ENCODE data around the gene CBLL2.
"Not testable (repeated sequence)": the region's sequence is repeated elsewhere in the genome, so short reads cannot be mapped to it uniquely, and the experiment has no call there.

The CBLL2 gene

GRCh38 chrX:22289209-22289608 is 16.5 kb downstream of the CBLL2 start:
- not testable (repeated sequence) for H3K4me1 ChIP-seq (ENCODE audit: control insufficient read depth in 1 of 2, insufficient read depth in 2 of 2, low read length in 2 of 2); H3K4me3 ChIP-seq (ENCODE audit: low read depth in 1 of 2, low read length in 2 of 2); H3K9ac ChIP-seq (ENCODE audit: low read depth in 1 of 2, low read length in 2 of 2); H3K27me3 ChIP-seq (ENCODE audit: control insufficient read depth in 1 of 2, insufficient read depth in 2 of 2, low read length in 2 of 2); H3K27ac ChIP-seq (ENCODE audit: low read depth, low read length); H3K36me3 ChIP-seq (ENCODE audit: control insufficient read depth in 1 of 2, insufficient read depth in 2 of 2, low read length in 2 of 2); H3K9me3 ChIP-seq (ENCODE audit: control insufficient read depth in 1 of 2, low read length in 2 of 2)

GRCh38 chrX:22296871-22297270 is 24.2 kb downstream of the CBLL2 start:
- no peaks in the 10 kb centered on the region for H3K27me3 ChIP-seq (ENCODE audit: control insufficient read depth in 1 of 2, insufficient read depth in 2 of 2, low read length in 2 of 2)
- H3K27ac ChIP-seq (ENCODE audit: low read depth, low read length): no peak overlapping the region
- no peak overlapping the region for H3K9ac ChIP-seq (ENCODE audit: low read depth in 1 of 2, low read length in 2 of 2)
- no peak overlapping the region for H3K4me3 ChIP-seq (ENCODE audit: low read depth in 1 of 2, low read length in 2 of 2)
- H3K4me1 ChIP-seq (ENCODE audit: control insufficient read depth in 1 of 2, insufficient read depth in 2 of 2, low read length in 2 of 2): no peaks in the 10 kb centered on the region
- no peaks in the 10 kb centered on the region for H3K36me3 ChIP-seq (ENCODE audit: control insufficient read depth in 1 of 2, insufficient read depth in 2 of 2, low read length in 2 of 2)
- H3K9me3 ChIP-seq (ENCODE audit: control insufficient read depth in 1 of 2, low read length in 2 of 2): no peaks in the 10 kb centered on the region

- Histone ChIP-seq H3K27me3 (ENCODE audit: control insufficient read depth in 1 of 2, insufficient read depth in 2 of 2, low read length in 2 of 2) (no peaks in the 10 kb centered on the region), H3K4me1 (ENCODE audit: control insufficient read depth in 1 of 2, insufficient read depth in 2 of 2, low read length in 2 of 2) (no peaks in the 10 kb centered on the region), H3K36me3 (ENCODE audit: control insufficient read depth in 1 of 2, insufficient read depth in 2 of 2, low read length in 2 of 2) (no peaks in the 10 kb centered on the region), H3K4me3 (ENCODE audit: low read depth in 1 of 2, low read length in 2 of 2) (no peak overlapping the region), H3K9me3 (ENCODE audit: control insufficient read depth in 1 of 2, low read length in 2 of 2) (no peaks in the 10 kb centered on the region), H3K27ac (ENCODE audit: low read depth, low read length) (no peak overlapping the region), H3K9ac (ENCODE audit: low read depth in 1 of 2, low read length in 2 of 2) (no peak overlapping the region)
These were observed 27.4 kb downstream of the CBLL2 start for GRCh38 chrX:22300130-22300529.

- no peaks in the 10 kb centered on the region for H3K9me3 ChIP-seq (ENCODE audit: control insufficient read depth in 1 of 2, low read length in 2 of 2)
- no peaks in the 10 kb centered on the region for H3K36me3 ChIP-seq (ENCODE audit: control insufficient read depth in 1 of 2, insufficient read depth in 2 of 2, low read length in 2 of 2)
- H3K9ac ChIP-seq (ENCODE audit: low read depth in 1 of 2, low read length in 2 of 2): no peak overlapping the region
- H3K27ac ChIP-seq (ENCODE audit: low read depth, low read length): no peak overlapping the region
- no peaks in the 10 kb centered on the region for H3K4me1 ChIP-seq (ENCODE audit: control insufficient read depth in 1 of 2, insufficient read depth in 2 of 2, low read length in 2 of 2)
- H3K4me3 ChIP-seq (ENCODE audit: low read depth in 1 of 2, low read length in 2 of 2): no peak overlapping the region
- no peaks in the 10 kb centered on the region for H3K27me3 ChIP-seq (ENCODE audit: control insufficient read depth in 1 of 2, insufficient read depth in 2 of 2, low read length in 2 of 2)
These were observed 38.1 kb downstream of the CBLL2 start for GRCh38 chrX:22310779-22311178.

- Histone ChIP-seq H3K27me3 (ENCODE audit: control insufficient read depth in 1 of 2, insufficient read depth in 2 of 2, low read length in 2 of 2) (no peaks in the 10 kb centered on the region), H3K4me3 (ENCODE audit: low read depth in 1 of 2, low read length in 2 of 2) (no peak overlapping the region), H3K36me3 (ENCODE audit: control insufficient read depth in 1 of 2, insufficient read depth in 2 of 2, low read length in 2 of 2) (no peaks in the 10 kb centered on the region), H3K9ac (ENCODE audit: low read depth in 1 of 2, low read length in 2 of 2) (no peak overlapping the region), H3K9me3 (ENCODE audit: control insufficient read depth in 1 of 2, low read length in 2 of 2) (no peaks in the 10 kb centered on the region), H3K4me1 (ENCODE audit: control insufficient read depth in 1 of 2, insufficient read depth in 2 of 2, low read length in 2 of 2) (no peaks in the 10 kb centered on the region), H3K27ac (ENCODE audit: low read depth, low read length) (no peak overlapping the region)
These were observed 41.1 kb downstream of the CBLL2 start for GRCh38 chrX:22313766-22314165.

GRCh38 chrX:22314211-22314610 is 41.5 kb downstream of the CBLL2 start:
- H3K4me3 ChIP-seq (ENCODE audit: low read depth in 1 of 2, low read length in 2 of 2): no peak overlapping the region
- no peaks in the 10 kb centered on the region for H3K4me1 ChIP-seq (ENCODE audit: control insufficient read depth in 1 of 2, insufficient read depth in 2 of 2, low read length in 2 of 2)
- H3K9me3 ChIP-seq (ENCODE audit: control insufficient read depth in 1 of 2, low read length in 2 of 2): no peaks in the 10 kb centered on the region
- H3K27me3 ChIP-seq (ENCODE audit: control insufficient read depth in 1 of 2, insufficient read depth in 2 of 2, low read length in 2 of 2): no peaks in the 10 kb centered on the region
- no peak overlapping the region for H3K27ac ChIP-seq (ENCODE audit: low read depth, low read length)
- no peak overlapping the region for H3K9ac ChIP-seq (ENCODE audit: low read depth in 1 of 2, low read length in 2 of 2)
- H3K36me3 ChIP-seq (ENCODE audit: control insufficient read depth in 1 of 2, insufficient read depth in 2 of 2, low read length in 2 of 2): no peaks in the 10 kb centered on the region

DNA sequence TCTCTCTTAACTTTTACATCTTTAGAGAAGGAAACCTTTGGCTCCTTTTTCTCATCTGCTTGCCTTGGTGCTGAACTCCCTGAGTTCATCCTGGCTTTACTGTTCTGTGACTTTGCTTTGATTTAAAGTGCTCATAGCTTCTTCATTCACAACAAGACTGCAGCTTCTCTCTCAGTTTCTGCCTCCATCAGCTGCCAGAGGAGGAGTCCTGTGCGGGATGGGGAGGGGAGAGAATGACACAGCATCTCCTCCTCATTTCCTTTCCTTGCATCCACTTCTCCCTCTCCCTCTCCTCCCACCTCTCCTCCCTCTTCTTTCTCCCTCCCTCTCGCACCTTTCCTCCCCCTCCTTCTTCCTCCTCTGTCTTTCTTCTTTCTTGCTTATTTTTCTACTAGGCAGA is 42.0 kb downstream of the CBLL2 start:
- Histone ChIP-seq H3K27ac (ENCODE audit: low read depth, low read length) (no peak overlapping the region), H3K9me3 (ENCODE audit: control insufficient read depth in 1 of 2, low read length in 2 of 2) (no peaks in the 10 kb centered on the region), H3K9ac (ENCODE audit: low read depth in 1 of 2, low read length in 2 of 2) (no peak overlapping the region), H3K4me3 (ENCODE audit: low read depth in 1 of 2, low read length in 2 of 2) (no peak overlapping the region), H3K4me1 (ENCODE audit: control insufficient read depth in 1 of 2, insufficient read depth in 2 of 2, low read length in 2 of 2) (no peaks in the 10 kb centered on the region), H3K36me3 (ENCODE audit: control insufficient read depth in 1 of 2, insufficient read depth in 2 of 2, low read length in 2 of 2) (no peaks in the 10 kb centered on the region), H3K27me3 (ENCODE audit: control insufficient read depth in 1 of 2, insufficient read depth in 2 of 2, low read length in 2 of 2) (no peaks in the 10 kb centered on the region)

DNA sequence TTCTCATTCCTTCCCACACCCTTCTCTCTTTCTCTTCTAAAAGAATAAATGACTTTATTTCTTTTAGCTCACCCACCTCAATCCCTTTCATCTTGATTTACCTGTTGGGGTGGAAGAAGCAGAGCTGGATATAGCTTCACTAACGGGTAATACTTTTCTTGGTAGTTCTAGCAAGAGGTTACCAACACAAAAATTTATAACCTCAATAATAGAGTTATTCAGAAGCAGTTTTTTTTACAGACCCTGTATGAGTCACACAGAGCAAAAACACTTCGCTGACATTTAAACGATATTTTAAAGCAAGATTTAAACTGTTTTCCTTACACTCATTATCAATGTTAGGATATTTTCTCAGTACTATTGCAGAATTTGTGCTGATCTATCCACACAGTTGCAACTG is 42.4 kb downstream of the CBLL2 start:
- no peaks in the 10 kb centered on the region for H3K9me3 ChIP-seq (ENCODE audit: control insufficient read depth in 1 of 2, low read length in 2 of 2)
- H3K4me1 ChIP-seq (ENCODE audit: control insufficient read depth in 1 of 2, insufficient read depth in 2 of 2, low read length in 2 of 2): no peaks in the 10 kb centered on the region
- no peaks in the 10 kb centered on the region for H3K27me3 ChIP-seq (ENCODE audit: control insufficient read depth in 1 of 2, insufficient read depth in 2 of 2, low read length in 2 of 2)
- no peaks in the 10 kb centered on the region for H3K36me3 ChIP-seq (ENCODE audit: control insufficient read depth in 1 of 2, insufficient read depth in 2 of 2, low read length in 2 of 2)
- H3K27ac ChIP-seq (ENCODE audit: low read depth, low read length): no peak overlapping the region
- no peak overlapping the region for H3K4me3 ChIP-seq (ENCODE audit: low read depth in 1 of 2, low read length in 2 of 2)
- no peak overlapping the region for H3K9ac ChIP-seq (ENCODE audit: low read depth in 1 of 2, low read length in 2 of 2)

DNA sequence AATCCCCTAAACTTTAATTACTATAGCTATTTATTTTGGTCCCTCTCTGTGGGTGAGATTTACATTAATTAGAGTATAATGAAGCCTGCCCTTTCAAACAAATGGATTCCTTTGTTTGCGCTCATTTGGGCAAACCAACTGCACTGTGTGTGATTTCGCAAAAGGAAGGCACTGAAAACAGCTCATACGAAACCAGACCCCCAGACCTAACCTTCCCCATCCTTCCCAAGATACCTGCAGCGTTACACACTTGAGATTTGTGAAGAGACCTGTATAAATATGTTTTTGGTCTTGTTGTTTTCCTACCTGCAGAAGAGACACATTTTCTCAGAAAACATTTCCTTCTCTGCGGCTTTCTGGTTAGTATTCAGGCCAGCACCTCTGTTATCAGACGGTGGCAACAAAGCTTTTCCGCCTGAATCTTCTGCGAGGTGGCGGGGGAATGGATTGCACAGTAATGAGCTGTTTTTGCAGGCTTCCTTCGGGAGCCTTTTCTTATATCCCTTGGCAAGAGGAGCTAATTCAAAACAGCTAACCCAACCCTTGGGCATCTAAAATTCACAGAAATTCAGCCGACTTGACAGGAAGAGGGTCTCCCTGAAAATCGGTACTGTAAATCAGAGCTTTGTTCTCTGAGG is 47.6 kb downstream of the CBLL2 start:
- H3K4me1 ChIP-seq (ENCODE audit: control insufficient read depth in 1 of 2, insufficient read depth in 2 of 2, low read length in 2 of 2): no peaks in the 10 kb centered on the region
- no peak overlapping the region for H3K27ac ChIP-seq (ENCODE audit: low read depth, low read length)
- no peaks in the 10 kb centered on the region for H3K27me3 ChIP-seq (ENCODE audit: control insufficient read depth in 1 of 2, insufficient read depth in 2 of 2, low read length in 2 of 2)
- no peaks in the 10 kb centered on the region for H3K36me3 ChIP-seq (ENCODE audit: control insufficient read depth in 1 of 2, insufficient read depth in 2 of 2, low read length in 2 of 2)
- no peak overlapping the region for H3K9ac ChIP-seq (ENCODE audit: low read depth in 1 of 2, low read length in 2 of 2)
- H3K9me3 ChIP-seq (ENCODE audit: control insufficient read depth in 1 of 2, low read length in 2 of 2): no peaks in the 10 kb centered on the region
- H3K4me3 ChIP-seq (ENCODE audit: low read depth in 1 of 2, low read length in 2 of 2): no peak overlapping the region

DNA sequence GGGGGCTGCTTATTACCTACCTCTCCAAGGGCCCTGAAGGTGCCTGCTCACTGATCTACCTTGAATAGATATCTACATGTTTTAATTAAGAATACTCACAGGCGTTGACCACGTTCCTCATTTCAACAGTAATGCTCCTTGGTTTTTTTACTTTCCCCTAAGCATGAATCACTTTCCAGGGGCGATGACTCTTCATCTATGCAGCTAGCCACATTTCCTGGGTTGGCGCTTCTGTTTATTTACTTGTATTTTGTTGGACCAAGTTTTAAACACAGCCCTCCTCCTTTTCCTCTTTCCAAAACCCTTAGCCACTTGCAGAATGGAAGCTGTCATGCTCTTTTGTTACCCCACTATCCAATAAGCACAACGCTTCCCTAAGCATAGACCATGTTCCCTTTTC is 50.8 kb downstream of the CBLL2 start:
- no peaks in the 10 kb centered on the region for H3K27me3 ChIP-seq (ENCODE audit: control insufficient read depth in 1 of 2, insufficient read depth in 2 of 2, low read length in 2 of 2)
- H3K27ac ChIP-seq (ENCODE audit: low read depth, low read length): no peak overlapping the region
- no peak overlapping the region for H3K9ac ChIP-seq (ENCODE audit: low read depth in 1 of 2, low read length in 2 of 2)
- H3K9me3 ChIP-seq (ENCODE audit: control insufficient read depth in 1 of 2, low read length in 2 of 2): no peaks in the 10 kb centered on the region
- H3K36me3 ChIP-seq (ENCODE audit: control insufficient read depth in 1 of 2, insufficient read depth in 2 of 2, low read length in 2 of 2): no peaks in the 10 kb centered on the region
- H3K4me3 ChIP-seq (ENCODE audit: low read depth in 1 of 2, low read length in 2 of 2): no peak overlapping the region
- no peaks in the 10 kb centered on the region for H3K4me1 ChIP-seq (ENCODE audit: control insufficient read depth in 1 of 2, insufficient read depth in 2 of 2, low read length in 2 of 2)

Data from duodenal mucosa (tissue), 2 donors.